ENCODE data around the gene BMPR1A.
"Not testable (repeated sequence)": the region's sequence is repeated elsewhere in the genome, so short reads cannot be mapped to it uniquely, and the experiment has no call there.

The BMPR1A gene

DNA sequence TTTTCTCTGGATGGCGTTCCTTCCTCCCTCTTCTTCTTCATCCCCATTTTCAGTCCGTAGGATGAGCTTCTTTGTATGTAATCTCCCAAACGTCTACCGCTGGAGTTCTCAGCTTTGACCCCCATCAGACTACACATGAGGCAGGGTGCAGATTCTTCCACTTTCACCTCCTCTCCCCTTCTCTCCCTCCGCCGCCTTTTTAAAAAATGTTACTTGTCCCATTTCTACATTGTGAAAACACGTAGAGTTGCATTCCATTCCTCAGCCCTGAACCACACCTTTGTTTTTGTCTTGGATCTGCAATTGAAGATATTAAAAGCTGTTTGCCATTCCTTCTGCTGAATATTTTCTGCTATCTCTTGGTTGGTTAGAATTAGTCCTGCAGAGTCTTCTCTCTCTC lies 218.1 kb downstream of the BMPR1A start:
- no peak for DNase-seq (ENCODE audit: low read depth)
- TF ChIP-seq, protein P1, sequence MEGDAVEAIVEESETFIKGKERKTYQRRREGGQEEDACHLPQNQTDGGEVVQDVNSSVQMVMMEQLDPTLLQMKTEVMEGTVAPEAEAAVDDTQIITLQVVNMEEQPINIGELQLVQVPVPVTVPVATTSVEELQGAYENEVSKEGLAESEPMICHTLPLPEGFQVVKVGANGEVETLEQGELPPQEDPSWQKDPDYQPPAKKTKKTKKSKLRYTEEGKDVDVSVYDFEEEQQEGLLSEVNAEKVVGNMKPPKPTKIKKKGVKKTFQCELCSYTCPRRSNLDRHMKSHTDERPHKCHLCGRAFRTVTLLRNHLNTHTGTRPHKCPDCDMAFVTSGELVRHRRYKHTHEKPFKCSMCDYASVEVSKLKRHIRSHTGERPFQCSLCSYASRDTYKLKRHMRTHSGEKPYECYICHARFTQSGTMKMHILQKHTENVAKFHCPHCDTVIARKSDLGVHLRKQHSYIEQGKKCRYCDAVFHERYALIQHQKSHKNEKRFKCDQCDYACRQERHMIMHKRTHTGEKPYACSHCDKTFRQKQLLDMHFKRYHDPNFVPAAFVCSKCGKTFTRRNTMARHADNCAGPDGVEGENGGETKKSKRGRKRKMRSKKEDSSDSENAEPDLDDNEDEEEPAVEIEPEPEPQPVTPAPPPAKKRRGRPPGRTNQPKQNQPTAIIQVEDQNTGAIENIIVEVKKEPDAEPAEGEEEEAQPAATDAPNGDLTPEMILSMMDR (IDR thresholded peaks at IDR 0.05; ENCODE audit: low read depth, low read length, missing control alignments), result no peak
- in situ Hi-C loops (cut with HindIII; ENCODE audit: low sequenced_read_pairs), result no loop called here
- H3K4me3 ChIP-seq (ENCODE audit: low read depth, low read length), result no peak overlapping the region

DNA sequence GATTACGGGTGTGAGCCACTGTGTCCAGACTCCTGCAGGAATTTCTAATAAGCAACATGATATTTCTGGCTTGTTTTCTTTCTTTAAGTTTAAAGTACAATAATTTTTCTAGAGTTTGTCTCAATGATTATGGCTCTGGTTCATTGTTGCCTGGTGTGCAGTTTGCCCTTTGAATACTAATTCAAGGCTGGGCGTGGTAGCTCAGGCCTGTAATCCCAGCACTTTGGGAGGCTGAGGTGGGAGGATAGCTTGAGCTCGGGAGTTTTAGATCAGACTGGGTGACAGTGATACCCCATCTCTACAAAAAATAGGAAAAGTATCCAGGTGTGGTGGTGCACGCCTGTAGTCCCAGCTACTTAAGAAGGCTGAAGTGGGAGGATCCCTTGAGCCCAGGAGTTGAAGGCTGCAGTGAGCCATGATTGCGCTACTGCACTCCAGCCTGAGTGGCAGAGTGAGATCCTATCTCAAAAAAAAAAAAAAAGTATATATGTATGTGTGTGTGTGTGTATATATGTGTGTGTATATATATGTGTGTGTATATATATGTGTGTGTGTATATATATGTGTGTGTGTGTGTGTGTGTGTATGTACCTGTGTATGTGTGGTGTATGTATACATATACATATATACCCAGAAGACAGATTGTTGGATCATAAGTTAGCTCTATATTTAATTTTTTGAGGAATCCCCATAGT lies 220.1 kb downstream of the BMPR1A start:
- H3K4me3 ChIP-seq (ENCODE audit: low read depth, low read length), result no peak overlapping the region
- no peak for DNase-seq (ENCODE audit: low read depth)
- TF ChIP-seq, protein P1 (IDR thresholded peaks at IDR 0.05; ENCODE audit: low read depth, low read length, missing control alignments), result no peak
- in situ Hi-C loops (cut with HindIII; ENCODE audit: low sequenced_read_pairs), result no loop called here

DNA sequence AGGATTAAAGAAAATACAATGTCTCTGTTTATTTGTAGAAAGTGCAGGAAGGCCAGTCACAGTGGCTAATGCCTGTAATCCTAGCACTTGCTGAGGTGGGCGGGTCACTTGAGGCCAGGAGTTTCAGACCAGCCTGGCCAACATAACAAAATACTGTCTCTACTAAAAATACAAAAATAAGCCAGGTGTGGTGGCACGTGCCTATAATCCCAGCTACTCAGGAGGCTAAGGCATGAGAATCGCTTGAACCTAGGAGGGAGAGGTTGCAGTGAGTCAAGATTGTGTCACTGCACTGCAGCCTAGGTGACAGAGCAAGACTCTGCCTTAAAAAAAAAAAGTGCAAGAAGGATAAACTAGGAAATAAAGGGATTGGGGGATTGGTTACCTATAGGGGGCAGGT lies 222.0 kb downstream of the BMPR1A start:
- in situ Hi-C loops (cut with HindIII; ENCODE audit: low sequenced_read_pairs); DNase-seq (ENCODE audit: low read depth); H3K4me3 ChIP-seq (ENCODE audit: low read depth, low read length): not testable (repeated sequence)

DNA sequence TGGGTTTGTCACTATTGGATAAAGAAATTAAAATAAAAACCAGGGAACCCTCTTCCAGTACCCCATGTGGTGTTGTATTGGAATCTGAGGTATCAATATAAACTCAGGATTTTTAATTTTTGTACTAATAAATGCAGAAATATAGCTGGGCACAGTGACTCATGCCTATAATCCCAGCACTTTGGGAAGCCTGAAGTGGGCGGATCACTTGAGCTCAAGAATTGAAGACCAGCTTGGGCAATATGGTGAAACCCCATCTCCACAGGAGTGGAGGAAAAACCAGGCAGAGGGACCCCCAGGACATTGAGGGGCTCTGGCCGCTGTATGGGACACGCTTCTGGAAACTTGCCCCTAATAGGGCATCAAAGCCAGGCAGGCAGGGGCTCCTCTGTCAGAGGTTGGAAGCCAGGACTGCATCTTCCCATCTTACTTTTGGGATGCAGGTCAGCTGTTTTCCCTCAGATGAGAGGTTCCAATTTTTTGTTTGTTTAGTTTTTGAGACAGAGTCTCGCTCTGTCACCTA lies 222.9 kb downstream of the BMPR1A start:
- in situ Hi-C loops (cut with HindIII; ENCODE audit: low sequenced_read_pairs), result no loop called here
- TF ChIP-seq, protein P1 (IDR thresholded peaks at IDR 0.05; ENCODE audit: low read depth, low read length, missing control alignments), result no peak
- DNase-seq (ENCODE audit: low read depth), result no peak
- no peak overlapping the region for H3K4me3 ChIP-seq (ENCODE audit: low read depth, low read length)

DNA sequence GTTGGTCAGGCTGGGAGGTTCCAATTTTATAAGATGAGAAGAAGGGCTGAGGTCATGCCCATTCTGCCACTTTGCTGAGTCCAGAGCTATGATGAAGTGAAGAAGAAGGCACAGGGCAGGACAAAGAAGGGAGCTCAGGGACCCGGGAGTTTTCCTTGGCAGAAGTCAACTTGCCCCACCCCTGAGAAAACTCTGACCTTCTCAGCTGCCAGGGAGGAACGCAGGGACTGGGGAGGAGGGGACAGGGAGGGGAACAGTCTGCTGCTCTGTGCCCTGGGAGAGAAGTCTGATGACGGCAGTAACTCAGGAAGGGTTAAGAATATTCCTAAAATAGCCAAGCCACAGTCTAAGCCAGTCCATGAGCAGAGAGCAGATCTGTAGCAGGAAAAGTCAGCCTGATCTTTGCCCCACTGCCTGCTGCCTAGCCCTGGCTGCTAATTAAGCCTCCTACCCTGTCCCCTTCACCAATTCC lies 223.6 kb downstream of the BMPR1A start:
- no peak overlapping the region for H3K4me3 ChIP-seq (ENCODE audit: low read depth, low read length)
- TF ChIP-seq, protein P1 (IDR thresholded peaks at IDR 0.05; ENCODE audit: low read depth, low read length, missing control alignments), result no peak
- in situ Hi-C loops (cut with HindIII; ENCODE audit: low sequenced_read_pairs), result no loop called here
- DNase-seq (ENCODE audit: low read depth), result no peak

DNA sequence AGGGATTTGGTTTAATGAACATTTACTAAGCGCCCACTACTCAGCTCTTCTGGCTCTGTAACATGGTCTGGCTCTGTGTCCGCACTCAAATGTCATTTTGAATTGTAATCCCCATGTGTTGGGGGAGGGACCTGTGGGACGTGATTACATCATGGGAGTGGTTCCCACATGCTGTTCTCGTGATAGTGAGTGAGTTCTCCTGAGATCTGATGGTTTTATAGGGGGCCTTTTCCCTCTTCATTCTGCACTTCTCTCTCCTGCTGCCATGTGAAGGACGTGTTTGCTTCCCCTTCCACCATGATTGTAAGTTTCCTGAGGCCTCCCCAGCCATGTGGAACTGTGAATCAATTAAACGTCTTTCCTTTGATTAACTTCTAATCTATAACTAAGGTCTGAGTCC lies 224.6 kb downstream of the BMPR1A start:
- in situ Hi-C loops (cut with HindIII; ENCODE audit: low sequenced_read_pairs); H3K4me3 ChIP-seq (ENCODE audit: low read depth, low read length); DNase-seq (ENCODE audit: low read depth): not testable (repeated sequence)

DNA sequence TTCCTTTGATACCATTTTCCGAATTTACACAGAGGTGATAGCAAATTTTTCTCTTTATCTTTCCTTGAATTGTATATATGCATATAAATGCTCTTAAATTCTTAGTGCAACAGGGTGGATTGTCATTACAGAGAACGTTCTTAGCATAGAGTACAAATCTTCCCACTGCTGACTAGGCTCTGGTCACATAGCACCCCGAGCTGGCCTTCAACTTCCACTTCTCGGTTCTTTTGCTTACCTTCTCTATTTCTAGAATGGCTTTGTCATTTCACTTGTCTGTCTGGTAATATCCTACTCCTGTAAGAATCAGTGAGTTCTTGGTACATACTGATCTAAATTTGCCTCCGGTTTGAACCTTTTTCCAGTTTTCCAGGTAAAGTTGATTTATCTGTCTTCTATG lies 225.3 kb downstream of the BMPR1A start:
- in situ Hi-C loops (cut with HindIII; ENCODE audit: low sequenced_read_pairs), result no loop called here
- H3K4me3 ChIP-seq (ENCODE audit: low read depth, low read length), result no peak overlapping the region
- DNase-seq (ENCODE audit: low read depth), result no peak
- TF ChIP-seq, protein P1 (IDR thresholded peaks at IDR 0.05; ENCODE audit: low read depth, low read length, missing control alignments), result no peak
